Measurements from ENCODE around the gene SMARCAD1. TPM values are rescaled to one million over a fixed set of nuclear protein-coding genes. Genes with fewer than 3 reads are reported as not detected.

Gene SMARCAD1
- total and polyA plus RNA-seq, 9 of the 15 experiments (the other 6 are each of a cell fraction or from before 2014, with no cell fraction given) = 11.2 to 52.2 (median 34.6) TPM

DNA sequence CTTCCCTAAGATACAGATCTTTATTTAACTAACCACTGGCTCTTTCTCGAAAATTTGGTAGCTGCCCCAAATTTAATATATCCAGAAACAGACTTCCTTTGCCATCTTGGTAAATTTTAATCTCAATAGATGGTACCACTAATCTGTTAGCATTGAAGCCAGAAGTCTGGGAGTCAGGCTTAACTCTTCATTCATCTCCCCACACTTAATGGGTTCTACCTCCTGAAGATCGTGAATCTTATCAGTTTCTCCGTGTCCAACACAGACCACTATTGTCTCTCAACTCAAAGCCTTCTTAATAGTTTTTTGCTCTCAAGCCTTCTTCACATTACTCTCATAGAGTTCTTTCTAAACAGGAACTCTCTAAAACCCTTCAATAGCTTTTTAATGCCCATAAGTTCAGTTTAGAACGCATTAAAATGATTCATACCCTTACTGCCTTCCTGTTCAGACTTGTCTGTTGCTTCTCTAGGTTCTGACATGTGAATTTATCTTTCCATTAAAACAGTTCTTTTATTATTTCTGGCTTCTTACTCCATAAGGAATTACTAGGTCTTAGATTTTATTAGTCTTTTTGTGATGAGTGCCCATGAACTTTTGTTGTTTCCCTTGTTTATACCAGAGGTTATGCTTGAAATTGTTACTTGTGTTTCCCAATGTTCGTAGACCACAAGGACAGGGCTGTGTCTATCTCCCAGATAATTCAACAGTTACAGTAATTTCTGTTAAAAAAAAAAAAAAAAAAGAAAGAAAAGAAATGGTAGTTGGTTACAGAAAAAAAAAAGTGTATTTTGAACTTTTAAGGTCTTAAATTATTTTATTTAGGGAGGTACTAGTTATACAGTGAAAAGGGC, 54.7 kb downstream of the SMARCAD1 start (continued):
- TF ChIP-seq, protein P1, sequence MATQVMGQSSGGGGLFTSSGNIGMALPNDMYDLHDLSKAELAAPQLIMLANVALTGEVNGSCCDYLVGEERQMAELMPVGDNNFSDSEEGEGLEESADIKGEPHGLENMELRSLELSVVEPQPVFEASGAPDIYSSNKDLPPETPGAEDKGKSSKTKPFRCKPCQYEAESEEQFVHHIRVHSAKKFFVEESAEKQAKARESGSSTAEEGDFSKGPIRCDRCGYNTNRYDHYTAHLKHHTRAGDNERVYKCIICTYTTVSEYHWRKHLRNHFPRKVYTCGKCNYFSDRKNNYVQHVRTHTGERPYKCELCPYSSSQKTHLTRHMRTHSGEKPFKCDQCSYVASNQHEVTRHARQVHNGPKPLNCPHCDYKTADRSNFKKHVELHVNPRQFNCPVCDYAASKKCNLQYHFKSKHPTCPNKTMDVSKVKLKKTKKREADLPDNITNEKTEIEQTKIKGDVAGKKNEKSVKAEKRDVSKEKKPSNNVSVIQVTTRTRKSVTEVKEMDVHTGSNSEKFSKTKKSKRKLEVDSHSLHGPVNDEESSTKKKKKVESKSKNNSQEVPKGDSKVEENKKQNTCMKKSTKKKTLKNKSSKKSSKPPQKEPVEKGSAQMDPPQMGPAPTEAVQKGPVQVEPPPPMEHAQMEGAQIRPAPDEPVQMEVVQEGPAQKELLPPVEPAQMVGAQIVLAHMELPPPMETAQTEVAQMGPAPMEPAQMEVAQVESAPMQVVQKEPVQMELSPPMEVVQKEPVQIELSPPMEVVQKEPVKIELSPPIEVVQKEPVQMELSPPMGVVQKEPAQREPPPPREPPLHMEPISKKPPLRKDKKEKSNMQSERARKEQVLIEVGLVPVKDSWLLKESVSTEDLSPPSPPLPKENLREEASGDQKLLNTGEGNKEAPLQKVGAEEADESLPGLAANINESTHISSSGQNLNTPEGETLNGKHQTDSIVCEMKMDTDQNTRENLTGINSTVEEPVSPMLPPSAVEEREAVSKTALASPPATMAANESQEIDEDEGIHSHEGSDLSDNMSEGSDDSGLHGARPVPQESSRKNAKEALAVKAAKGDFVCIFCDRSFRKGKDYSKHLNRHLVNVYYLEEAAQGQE (IDR thresholded peaks at IDR 0.05; ENCODE audit: borderline replicate concordance) = no peak
- TF ChIP-seq, protein P1 (CRISPR knock-in tag; IDR thresholded peaks at IDR 0.05; ENCODE audit: low read depth) = no peak
- TF ChIP-seq ZBED1 (IDR thresholded peaks at IDR 0.05) = no peak

Data from K562 (cell line).